Measurements from ENCODE around the gene C1QTNF6.

The C1QTNF6 gene

DNA sequence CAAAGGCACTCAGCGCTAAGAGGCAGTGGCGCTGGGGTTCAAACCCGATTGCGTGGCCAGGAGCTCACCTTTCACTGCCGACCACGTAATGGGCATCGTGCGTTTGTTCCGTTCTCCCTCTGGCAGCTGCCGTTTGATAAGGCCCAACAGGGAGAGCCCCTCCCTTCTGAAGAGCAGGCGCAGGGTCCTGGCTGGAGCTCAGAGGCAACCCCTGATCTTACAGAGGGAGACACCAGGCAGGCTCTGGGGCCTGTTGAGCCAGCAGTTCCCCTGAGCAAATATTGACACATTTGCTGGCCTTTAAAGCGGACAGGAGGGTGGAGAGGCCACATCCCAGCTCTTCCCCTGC is 11.7 kb upstream of the C1QTNF6 start:
- TF ChIP-seq, protein P1, sequence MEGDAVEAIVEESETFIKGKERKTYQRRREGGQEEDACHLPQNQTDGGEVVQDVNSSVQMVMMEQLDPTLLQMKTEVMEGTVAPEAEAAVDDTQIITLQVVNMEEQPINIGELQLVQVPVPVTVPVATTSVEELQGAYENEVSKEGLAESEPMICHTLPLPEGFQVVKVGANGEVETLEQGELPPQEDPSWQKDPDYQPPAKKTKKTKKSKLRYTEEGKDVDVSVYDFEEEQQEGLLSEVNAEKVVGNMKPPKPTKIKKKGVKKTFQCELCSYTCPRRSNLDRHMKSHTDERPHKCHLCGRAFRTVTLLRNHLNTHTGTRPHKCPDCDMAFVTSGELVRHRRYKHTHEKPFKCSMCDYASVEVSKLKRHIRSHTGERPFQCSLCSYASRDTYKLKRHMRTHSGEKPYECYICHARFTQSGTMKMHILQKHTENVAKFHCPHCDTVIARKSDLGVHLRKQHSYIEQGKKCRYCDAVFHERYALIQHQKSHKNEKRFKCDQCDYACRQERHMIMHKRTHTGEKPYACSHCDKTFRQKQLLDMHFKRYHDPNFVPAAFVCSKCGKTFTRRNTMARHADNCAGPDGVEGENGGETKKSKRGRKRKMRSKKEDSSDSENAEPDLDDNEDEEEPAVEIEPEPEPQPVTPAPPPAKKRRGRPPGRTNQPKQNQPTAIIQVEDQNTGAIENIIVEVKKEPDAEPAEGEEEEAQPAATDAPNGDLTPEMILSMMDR (IDR thresholded peaks at IDR 0.05; ENCODE audit: control insufficient read depth, insufficient read depth, low read depth, low read length, missing control alignments) = no peak
- H3K4me3 ChIP-seq (ENCODE audit: control insufficient read depth, low read depth, low read length) = no peak overlapping the region; the same call in 1 of the 2 replicates
- DNase-seq (ENCODE audit: low read depth) = no peak

DNA sequence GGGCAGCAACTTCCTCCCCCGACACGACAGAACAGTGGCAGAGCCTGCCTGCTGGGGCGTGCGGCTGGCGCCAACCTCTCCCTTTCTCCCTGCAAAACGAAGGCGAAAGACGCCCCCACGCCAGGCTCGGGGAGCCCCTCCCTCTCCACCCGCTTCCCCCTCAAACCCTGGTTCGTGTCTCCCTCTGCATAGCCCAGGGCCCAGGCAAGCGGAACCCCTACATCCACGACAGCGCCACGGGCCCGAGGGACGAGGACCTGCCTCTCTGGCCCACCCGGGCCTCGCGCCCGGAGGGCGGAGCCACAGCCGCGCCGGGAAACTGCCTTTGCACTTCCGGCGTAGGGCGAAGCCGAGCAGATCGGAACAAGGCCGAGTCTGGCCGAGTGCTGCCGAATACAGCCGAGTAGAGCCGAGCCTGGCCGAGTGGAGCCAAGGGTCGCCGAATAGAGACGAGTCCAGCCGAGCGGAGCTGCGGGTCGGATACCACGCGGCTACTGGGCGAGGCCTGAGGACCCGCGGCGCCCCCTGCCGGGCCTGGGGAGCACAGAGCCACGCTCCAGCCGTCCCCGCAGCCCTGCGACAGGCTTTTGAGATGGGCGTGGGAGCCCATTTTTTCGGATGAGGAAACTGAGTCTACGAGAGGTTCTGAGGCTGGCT is 11.2 kb upstream of the C1QTNF6 start:
- DNase-seq (ENCODE audit: low read depth) = peak; percentile 84
- TF ChIP-seq, protein P1 (IDR thresholded peaks at IDR 0.05; ENCODE audit: control insufficient read depth, insufficient read depth, low read depth, low read length, missing control alignments) = peak; percentile 92
- peak overlapping the region; percentile 72 for H3K4me3 ChIP-seq (ENCODE audit: control insufficient read depth, low read depth, low read length)

DNA sequence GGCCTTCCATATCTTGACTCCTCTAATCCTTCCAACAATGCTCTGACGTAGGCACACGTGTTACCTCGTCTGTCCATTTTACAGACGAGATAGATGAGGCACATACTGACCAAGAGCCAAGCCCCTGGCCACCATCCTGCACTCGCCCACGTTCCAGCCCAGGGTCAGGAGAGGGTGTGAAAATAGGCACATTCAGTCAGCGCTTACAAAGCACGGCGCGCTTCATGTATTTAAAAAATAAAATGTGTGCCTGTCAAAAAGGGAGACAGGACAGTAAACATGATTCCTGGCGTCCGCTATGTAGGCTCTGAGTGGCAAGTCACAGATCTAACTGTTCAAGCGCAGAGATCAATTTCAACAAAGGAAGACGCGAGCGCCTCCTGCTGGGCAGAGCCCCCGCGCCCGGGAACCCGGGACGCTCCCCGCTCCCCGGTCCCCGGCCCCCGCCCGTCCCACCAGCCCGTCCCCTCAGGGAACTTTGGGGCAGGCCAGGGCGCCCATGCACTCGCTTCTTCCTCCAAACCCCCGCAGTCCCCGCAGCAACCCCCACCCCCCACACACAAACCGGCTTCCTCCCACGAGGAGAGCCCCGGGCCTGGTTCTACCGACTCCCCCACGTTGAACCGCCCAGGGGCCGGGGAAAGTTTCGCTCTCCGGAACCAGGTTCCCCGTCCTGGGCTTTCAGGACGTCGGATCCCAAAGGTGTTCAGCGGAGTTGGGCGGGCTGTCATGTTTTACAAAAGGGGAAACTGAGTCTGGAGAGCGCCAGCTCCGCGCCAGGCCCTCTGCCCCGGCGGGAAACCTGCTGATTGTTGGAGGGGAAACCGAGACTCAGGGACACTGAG is 10.4 kb upstream of the C1QTNF6 start:
- TF ChIP-seq, protein P1 (IDR thresholded peaks at IDR 0.05; ENCODE audit: control insufficient read depth, insufficient read depth, low read depth, low read length, missing control alignments) = peak; percentile 73
- DNase-seq (ENCODE audit: low read depth) = no peak
- H3K4me3 ChIP-seq (ENCODE audit: control insufficient read depth, low read depth, low read length) = peak overlapping the region; percentile 72

DNA sequence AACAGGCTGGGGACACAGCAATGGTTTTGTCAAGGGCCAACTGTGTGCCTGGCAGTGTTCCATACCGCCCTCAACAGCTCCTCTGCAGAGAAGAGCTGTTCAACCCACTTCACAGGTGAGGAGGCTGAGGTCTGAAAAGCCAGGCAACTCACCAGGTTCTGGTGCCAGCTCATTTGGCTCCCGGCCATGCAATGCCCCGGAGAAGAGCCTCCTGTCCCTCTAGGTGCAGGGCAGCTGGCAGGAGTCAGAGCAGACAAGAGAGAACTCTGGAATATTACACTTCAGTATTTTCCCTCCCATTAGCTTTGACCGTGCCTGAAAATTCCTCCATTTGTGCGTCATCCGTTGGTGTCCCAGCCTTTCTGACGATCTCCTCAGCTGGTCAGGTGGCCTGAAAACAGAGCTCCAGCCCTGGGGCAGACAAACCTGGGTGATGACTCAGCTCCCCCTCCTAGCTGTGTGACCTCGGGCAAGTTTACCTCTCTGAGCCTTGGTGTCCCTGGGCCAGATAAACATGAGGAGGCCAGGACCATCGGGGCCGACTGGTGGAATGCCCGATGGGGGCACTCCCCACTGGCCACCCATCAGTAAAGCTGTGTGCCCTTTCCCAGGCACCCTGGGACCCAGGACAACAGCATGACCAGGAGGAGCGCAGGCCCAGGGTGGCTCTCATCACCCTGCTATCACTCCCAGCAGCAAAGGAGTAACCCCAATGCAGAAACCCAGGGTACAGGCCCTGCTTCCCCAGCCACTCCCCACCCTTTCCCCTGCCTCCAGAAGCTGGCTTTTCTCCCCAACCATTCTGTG is 9.6 kb upstream of the C1QTNF6 start:
- DNase-seq (ENCODE audit: low read depth) = no peak
- TF ChIP-seq, protein P1 (IDR thresholded peaks at IDR 0.05; ENCODE audit: control insufficient read depth, insufficient read depth, low read depth, low read length, missing control alignments) = no peak
- H3K4me3 ChIP-seq (ENCODE audit: control insufficient read depth, low read depth, low read length) = peak overlapping the region; percentile 19

DNA sequence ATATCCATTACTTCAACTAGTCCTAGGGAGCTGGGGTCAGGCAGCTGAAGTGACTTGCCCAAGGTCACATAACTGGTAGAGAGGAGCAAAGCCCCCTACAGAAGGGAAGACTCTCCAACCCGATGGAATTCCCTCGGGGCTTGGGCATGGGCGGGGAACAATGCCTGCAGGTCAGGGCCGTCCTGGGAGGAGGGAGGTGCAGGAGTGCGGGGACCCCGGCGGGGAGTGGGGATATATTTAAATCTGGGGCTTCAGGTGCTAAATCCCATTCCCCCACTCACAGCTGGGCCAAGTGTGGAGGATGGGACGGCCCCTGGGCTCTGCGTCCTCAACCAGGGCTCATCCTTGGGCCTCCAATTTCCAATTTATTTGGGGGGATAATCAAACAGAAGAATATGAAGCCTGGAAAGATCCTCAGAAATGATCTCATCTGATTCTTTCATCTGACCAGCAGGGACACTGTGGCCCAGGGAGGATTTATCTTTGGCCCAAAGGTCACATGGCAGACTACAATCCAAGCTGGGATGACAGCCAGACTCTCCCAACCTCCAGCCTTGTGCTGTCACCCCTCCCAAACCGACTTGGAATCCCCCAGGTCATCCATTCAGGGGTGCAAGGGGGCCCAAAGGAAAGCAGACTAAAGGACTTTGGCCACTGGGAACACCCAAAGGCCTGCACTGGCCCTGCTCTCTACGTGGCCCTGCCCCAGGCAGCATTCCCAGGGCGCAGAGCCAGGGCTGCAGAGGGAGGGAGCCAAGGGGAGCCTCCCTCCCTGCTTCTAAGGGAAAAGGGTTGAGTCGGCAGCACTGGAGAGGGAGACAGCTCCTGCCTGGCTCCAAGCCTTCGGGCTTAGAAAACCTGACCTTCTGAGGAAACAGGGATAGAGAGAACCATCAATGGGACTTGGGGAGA is 8.7 kb upstream of the C1QTNF6 start:
- peak; percentile 46 for DNase-seq (ENCODE audit: low read depth)
- no peak overlapping the region for H3K4me3 ChIP-seq (ENCODE audit: control insufficient read depth, low read depth, low read length)
- TF ChIP-seq, protein P1 (IDR thresholded peaks at IDR 0.05; ENCODE audit: control insufficient read depth, insufficient read depth, low read depth, low read length, missing control alignments) = no peak
